GF-D8 (cell line): Measurements from ENCODE around the gene TMEM30B.
"Not testable (repeated sequence)": the region's sequence is repeated elsewhere in the genome, so short reads cannot be mapped to it uniquely, and the experiment has no call there.

Source experiments
- DNase-seq: peaks from one replicate; lab custom pipeline; 2025; lab: John Stamatoyannopoulos, UW

Gene TMEM30B

DNA sequence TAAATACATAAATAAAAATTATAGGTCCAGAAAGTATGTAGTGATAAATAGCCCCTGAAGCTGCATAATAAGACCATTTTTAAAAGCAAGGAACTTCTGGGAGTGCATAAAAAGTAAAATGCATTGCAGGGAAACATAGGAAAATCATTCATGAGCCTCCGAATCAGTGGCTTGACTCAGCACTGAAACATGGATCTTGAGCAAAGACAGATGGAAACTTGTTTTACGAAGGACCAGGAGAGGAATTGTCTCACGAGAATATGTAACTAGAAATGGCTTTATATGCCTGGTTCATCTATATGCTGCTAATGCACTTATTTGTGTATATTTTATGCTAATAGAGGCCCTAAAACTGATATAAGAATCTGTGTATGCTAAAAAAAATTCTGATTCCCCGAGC, 14.7 kb downstream of the TMEM30B start:
- no peak for DNase-seq

DNA sequence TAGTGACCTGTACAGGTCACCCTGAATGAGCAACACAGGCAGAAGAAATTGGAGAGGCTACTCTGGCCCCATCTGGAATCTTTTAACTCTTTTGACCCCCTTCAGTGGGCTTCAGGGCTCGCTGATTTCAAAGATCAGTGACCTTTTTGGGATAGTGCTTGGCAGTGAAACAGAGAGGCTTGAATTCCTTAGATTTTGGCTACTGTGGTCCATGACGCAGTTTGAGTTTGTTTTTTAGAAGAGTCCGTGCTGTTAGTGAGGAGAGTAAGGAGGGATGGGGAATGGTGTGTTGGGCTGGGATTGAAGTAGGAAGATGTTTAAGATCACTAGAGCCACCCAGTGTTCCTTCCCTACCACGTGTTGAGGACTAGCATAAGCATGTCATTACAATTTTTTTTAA, 16.5 kb downstream of the TMEM30B start:
- no peak for DNase-seq

- no peak for DNase-seq
Measured at GRCh38 chr14:61264010-61264571, 17.0 kb downstream of the TMEM30B start.

- no peak for DNase-seq
Measured at GRCh38 chr14:61262082-61262481, 19.1 kb downstream of the TMEM30B start.

DNA sequence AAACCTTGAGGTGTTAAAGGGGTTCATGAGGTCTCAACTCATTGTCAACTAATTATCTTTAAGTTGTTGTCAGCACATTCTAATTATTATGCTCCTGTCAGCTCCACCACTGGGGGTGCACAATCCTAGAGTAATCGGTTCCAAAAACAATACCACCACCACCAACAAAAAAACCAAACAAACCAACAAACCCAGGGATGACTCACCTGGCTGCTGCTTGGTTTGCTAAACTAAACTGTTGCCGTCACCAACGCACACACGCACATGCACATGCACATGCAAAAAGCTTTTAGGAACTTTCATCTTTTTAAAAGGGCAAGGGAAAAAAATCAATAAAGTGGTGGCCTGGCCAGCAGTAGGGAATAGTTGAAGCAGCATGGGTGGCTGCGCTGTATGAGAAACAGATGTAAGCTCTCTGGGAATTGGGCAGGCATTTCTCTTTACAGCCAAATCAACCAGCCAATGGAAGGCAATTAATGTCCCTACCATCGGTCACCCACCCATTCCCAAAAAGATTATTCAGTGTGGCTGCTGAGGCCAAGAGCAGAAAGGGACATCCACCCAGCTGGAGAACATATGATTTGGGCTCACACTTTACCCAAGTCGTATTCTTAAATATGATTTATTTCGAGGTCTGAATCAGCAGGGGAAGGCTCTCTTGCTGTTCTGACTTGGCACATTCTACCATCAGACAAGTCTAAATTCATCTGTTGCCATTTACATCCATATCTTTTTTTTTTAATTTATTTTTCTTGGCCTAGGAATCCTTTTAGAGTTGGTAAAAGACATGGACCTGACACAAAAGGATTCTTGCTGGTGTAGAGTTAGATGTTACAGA, 20.0 kb downstream of the TMEM30B start:
- DNase-seq = no peak

DNA sequence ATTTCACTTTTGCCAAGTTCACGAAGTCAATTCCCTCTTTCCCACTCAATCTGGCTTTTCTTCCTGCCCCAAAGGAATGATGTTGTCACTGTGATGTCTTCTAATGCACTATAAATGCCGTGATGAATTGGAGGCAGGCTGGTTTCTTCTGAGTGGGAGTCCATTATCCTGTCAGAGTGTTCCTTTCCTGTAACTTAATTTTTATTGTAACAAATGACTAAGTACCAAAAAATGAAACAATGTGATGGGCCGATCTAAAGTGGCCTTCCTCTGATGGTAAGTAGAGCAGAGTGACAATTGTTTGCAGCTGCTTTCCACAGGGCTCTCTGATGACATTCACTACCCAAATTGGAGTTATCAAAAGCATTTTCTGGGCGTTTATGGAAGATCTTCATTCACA, 22.2 kb downstream of the TMEM30B start:
- no peak for DNase-seq

DNA sequence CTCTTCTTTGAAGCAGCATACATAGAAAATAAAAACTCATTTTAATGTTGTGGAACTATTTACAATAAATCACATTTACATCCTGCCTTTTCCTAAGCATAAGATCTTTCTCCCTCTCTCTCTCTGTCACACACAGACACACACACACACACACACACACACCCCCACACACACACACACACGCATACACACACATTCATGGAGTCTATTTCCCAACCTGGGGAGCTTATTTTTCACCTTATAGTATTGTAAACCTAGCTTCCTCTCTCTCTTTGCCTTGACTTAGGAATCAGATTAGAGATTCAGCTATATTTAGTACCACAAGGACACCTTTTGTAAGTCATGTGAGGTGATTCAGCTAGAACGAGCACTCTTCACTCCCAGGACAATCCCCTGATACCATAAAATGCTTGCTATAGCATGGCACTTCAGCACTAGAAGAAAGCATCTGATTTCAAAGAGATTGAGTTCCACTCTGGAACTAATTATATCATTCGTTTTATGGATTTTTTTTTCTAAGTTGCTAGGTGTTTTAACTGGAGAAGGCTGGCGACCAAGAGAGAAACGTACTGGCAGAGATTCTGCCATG, 23.6 kb downstream of the TMEM30B start:
- no peak for DNase-seq

DNA sequence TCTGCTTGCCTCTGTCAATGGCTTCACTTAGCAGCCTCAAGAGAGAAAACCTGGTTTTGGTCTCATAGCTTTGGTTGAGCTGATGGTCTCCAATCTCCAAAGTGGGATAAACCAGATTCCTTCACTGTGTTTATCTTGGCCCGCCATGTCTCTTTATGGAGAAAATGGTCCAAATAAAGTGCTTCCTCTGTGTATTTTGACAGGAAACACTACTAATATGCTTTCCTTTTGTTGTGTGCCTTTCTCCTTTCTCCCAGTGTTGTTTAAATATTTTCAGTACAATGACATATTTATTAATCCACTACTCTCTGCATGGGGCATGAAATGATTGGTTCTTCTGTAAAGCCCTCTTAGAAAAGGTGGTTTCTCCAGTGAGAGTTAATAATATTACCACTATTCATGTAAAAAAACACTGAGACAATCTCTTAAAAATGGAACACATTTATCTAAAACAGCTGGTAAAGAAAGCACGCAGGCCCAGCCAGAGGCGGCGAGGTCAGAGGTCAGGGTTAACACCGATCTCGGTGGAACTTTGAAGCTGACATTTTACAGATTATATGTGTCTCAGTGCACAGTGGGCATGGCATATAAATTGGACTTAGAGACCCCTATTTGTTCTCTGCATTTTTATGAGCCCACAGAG, 24.2 kb downstream of the TMEM30B start:
- DNase-seq = no peak

DNA sequence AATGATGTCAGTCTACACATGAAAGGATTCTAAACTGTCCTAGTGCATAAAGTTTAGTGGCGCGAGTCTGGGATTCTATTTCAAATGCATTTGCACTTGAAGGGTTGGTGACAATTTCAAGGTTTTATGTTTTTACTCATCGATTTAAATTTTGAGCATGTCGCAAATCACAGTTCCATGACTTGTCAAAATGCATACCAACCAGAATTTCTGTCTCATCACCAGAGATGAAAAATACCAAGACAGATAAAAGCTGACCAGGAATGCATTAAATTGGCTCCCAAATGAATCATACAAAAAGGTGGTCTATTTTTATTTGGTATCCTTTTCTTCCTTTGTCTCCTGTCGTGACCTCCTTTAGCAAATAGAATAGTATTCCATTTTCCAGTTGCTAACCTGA, 25.2 kb downstream of the TMEM30B start:
- no peak for DNase-seq

DNA sequence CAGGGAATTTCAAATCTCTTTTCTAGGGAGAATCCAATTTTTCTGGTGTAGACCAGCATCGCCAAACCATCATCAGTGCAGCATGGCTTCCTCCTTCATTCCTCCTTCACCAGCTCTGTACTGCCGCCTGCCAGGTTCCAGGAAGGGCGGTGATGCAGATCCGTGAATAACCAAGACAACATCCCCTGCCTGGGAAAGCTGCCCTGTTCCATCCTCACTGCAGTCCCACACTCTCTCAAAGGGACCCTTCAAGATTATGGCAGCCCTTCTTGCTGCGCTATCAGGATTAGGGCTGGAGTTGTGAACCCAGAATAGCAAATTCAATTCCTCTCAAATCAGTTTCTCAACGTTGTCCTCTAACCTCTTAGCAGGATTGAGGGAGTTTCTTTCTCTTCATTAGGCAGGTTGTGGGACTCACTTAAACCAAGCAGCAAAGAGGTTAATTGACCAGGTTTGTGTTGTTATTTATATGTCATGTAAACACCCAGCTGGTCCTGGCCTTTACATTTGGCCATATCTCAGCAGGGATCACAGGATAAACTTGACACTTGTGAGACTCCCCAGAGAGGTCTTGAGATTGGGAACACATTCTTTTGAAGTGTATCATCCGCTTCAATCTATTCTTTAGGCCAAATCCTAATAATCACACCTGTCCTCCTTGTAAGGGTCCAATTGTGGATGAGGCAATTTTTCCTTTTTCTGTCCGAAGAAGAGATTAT, 26.2 kb downstream of the TMEM30B start:
- no peak for DNase-seq

GRCh38 chr14:61253064-61253738, 27.9 kb downstream of the TMEM30B start:
- DNase-seq = no peak

- DNase-seq = peak; percentile 31
Measured at GRCh38 chr14:61252369-61253063, 28.6 kb downstream of the TMEM30B start.

DNA sequence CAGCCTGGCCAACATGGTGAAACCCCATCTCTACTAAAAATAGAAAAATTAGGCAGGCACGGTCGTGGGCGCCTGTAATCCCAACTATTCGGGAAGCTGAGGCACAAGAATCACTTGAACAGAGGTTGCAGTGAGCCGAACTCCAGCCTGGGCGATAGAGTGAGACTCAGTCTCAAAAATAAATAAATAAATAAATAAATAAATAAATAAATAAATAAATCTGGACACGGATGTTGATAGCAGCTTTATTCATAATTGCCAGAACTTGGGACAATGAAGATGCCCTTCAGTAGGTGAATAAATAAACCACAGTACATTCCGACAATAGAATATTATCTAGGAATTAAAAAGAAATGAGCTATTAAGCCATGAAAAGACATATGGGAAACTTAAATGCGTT, 31.1 kb downstream of the TMEM30B start:
- no peak for DNase-seq

- DNase-seq = no peak
Measured at GRCh38 chr14:61247935-61248334, 33.2 kb downstream of the TMEM30B start.

DNA sequence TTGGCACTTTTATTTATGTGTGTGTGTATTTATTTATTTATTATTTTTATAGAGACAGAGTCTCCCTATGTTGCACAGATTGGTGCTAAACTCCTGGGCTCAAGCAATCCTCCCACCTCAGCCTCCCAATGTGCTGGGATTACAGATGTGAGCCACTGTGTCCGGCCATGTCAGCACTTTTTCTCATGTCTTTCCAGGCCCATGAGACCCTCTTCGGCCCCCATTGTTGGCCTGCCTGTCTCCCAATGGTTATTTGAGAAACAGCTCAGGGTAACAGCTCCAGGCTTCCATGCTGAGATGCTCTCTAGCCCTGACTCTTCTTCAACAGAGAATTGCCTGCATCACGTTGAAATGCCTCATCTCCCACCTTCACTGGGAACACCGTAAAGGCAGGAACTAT, 34.4 kb downstream of the TMEM30B start:
- DNase-seq = no peak

GRCh38 chr14:61244009-61244408, 37.1 kb downstream of the TMEM30B start:
- DNase-seq = no peak

GRCh38 chr14:61240206-61240605, 40.9 kb downstream of the TMEM30B start:
- DNase-seq = no peak

- not testable (repeated sequence) for DNase-seq
Measured at GRCh38 chr14:61239285-61239684, 41.9 kb downstream of the TMEM30B start.

DNA sequence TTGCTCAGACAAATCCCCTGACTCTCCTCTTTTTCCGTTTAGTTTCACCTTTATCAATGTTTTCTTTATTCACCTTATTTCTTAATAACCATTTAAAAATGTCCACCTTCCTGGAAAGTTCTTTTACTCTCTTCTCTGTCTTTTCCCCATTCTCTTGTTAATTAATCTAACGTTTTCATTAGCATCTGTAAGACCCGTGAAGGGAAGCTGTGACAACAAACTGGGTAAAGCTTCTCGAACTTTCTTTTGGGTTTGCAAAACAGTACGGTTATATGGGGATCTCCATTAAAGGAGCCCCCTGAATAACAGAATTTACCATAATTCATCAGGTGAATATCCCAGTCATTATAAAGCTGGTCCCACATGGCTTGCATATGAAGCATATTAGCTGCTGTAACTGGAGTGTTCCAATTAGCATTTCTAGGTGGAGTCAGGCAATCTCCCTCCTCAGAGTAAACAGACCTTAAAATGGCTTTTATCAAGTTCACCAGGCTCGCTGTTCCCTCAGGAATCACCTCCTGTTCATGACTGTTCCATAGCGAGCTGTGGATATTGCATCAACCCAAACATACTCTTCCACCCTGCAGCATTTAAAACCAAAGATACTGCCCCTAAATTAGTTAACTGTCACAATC, 42.4 kb downstream of the TMEM30B start:
- DNase-seq = no peak

DNA sequence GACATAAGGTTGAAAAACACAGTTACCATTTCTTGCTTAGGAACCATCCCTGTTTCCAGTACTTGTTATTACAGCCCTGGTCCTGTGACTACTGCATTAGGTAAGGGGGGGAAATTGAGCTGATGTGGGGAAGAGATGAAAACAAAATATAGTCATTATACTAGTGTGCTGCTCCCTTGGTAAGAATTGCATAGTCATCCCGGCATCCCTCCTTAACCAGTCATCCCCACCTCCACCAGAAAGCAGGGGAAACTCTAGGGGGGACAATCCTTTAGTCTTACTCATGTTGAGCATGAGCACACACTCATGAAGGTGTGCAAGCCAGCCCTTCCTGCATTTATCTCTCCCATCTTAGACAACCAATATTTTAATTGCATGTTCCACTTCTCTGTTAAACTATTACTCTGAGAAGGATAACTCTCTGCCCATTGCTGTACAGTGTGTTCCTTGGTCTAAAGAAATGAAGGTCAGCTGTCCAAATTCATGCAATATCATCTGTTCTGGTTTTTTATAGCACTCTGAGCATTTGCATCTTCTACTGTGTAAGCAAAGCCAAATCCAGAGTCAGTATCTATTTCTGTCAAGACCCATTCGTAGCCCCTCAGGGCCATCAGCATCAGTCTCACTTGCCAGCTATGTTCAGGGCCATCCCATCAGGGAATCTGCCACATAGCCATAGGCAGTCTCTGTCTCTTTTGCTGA, 46.8 kb downstream of the TMEM30B start:
- DNase-seq = no peak
